Measurements from ENCODE around the gene CCR6.

Gene CCR6

DNA sequence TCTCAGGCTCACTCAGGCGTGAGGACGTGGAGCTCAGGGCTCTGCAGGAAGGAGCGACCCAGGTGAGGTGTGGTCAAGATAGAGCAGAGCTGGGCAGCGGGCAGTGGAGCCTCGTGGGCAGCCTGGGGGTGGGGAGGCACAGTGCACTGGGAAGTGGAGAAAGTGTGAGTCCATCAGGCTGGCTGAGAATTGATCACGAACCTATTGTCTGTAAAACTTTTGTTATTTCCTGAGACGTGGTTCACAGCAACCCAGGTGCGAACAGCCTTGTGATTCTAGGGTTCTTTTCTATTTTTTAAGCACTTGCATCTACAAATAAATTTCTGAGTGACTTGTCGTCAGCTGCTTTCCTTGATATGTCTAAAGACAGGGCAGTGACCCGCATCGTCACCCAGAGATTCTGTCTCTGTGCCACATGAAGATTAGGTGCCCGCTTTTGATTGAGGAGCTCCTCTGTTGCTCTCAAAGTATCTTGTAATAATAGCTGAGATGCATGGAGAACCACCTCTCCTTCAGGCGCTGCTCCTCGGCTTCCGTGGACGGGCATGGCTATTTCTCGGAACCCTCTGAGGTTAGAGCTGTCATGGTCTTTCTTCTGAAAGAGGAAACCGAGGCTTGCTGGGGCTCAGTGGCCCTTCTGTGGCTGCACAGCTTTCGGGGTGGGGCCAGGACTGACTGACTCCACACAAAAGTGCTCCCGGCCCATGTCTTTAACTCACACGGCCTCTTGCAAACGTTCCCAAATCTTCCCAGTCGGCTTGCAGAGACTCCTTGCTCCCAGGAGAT is 662 bp upstream of the CCR6 start:
- DNase-seq: no peak

DNA sequence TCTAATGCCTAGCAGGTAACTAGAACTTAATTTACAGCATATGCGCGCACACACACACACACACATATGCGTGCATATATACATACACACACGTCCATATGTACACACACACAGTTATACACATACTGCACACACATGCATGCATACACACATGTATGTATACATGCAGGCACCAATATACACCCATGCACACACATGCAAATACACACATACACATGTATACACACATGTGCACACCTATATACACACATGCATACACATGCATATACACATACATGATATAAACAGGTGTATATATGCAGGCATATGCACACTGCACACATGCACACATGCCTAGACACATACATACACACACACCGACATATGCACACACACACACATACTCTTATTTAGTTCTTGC is 1.9 kb downstream of the CCR6 start:
- no peak for DNase-seq

DNA sequence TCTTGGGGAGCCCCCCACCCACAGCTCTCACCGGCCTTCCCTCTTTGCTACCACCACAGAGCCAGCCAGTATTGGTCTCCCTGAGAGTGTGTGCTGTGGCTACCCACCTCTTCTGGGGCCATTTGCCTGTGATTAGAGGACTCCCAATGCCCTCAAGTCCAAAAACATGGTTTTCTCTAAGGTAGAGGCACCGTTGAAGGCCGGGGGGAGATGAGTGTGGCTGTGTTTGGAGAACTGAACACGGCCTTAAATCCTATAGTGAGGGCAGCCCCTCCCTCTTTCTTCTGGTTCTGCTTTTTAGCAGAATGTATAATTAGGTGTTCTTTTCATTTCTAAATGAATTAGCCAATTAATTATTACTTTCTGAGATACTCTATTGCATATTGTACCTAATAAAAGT is 2.5 kb downstream of the CCR6 start:
- DNase-seq: no peak

DNA sequence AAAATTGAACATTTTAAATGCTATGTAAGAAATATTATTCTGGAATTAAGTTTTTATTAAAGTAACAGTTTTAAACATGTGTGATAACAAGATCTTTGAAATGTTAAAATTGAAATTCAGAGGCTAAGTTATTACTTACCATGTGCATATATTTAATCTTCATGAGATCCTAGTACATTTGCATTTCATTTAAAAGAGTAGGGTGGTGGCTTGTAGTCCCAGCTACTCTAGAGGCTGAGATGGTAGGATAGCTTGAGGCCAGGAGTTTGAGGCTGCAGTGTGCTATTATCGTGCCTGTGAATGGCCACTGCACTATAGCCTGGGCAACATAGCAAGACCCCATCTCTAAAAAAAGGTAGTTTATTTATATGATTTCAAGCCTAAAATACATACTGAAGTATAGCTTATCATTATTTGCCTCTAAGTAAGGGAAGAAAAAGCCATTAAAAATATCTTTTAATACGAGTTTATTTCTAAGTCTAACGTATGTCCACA is 3.0 kb downstream of the CCR6 start:
- DNase-seq: no peak

DNA sequence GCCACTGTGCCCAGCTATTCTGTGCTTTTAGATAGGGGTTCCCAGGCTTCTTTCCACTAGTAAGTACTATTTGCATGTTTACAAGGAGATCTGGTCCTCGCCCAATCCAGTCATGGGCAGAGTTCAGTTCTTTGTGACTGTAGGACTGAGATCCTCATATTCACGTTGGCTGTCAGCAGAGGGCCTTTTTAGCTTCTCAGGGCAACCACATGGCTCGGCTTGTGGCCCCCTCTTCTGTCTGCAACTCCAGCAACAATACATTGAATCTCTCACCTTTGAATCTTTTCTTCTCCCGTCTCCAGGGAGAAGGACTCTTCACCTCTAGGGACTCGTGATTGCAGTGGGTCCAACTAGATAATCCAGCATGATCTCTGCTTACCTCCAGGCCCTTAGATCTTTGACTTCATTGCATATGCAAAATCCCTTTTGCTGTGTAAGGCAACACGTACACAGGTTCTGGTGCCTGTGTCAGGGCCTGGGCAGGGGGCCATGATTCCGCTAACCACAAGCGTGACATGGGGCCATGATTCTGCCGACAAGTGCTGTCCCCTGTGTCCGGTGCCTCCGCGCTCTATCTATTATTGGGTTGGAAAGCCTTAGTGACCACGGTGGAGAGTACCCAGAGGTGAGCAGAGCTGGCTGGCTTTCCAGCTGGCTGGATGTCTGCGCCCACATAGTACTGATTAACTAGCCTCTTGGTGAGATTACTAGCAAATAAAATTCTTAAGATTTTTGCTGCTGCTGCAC is 5.1 kb downstream of the CCR6 start:
- no peak for DNase-seq

DNA sequence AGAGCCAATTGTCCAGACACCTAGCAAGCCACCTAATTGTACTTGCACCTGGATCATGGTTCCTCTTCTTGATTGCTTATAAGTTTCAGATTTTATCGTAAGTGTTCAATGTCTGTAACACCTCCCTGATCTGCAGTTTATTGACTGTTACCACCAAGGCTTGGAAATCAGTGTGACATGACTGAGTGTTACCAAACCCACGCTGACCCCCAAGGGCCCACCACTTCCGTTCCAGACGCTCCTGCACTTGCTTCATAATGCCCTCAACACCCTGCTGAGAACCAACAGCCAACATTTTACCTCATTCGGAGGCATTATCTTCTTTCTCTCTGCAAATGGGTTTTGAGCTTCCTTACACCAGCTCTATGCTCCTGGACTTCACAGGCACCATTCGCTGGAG is 6.3 kb downstream of the CCR6 start:
- no peak for DNase-seq

DNA sequence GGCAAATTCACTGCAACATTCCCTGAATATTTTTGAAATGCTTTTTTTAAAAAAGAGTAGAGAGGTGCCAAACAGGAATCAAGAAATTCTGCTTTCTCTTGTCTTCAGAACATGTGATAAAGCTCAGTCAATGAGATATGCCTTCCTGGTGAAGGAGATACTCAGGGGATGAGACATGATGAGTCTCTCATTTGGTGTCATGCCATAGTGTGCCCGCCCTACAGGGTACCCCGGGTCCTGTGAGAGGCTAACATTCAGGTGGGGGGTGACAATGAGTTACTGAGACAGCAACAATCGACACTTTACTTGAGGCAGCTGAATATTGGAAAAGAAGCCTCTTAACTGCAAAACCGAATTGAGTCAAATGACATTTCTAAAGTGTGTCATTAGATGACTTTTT is 6.7 kb downstream of the CCR6 start:
- no peak for DNase-seq

DNA sequence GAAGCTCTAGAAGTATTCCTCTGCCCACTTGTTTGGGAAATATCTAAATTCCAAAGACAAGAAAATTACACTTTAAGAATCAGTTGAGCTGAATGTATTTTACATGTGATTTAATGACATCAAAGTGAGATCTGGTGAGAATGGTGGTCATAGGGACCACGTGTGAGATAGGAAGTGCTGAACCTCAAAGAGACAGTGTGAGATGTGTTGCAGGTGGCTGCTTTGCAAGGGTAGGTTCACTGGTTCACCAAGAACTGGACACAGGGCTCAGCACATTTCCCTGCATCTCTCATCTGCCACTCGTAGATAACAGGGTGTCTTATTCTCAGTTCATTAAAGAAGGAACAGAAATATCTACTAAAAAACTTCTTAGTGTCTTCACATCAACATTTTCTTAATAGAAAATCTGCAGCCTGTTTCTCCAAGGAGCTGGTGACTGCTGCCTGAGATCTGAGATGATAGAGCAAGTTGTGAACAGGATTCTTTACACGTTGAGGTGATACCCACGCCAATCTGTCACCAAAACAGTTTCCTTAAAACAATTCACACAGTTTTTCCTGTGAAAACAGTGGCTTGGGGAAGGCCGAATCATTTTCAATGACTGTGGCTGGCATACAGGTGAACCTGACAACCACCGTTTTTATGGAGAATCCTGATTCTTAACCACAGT is 7.2 kb downstream of the CCR6 start:
- DNase-seq: no peak

DNA sequence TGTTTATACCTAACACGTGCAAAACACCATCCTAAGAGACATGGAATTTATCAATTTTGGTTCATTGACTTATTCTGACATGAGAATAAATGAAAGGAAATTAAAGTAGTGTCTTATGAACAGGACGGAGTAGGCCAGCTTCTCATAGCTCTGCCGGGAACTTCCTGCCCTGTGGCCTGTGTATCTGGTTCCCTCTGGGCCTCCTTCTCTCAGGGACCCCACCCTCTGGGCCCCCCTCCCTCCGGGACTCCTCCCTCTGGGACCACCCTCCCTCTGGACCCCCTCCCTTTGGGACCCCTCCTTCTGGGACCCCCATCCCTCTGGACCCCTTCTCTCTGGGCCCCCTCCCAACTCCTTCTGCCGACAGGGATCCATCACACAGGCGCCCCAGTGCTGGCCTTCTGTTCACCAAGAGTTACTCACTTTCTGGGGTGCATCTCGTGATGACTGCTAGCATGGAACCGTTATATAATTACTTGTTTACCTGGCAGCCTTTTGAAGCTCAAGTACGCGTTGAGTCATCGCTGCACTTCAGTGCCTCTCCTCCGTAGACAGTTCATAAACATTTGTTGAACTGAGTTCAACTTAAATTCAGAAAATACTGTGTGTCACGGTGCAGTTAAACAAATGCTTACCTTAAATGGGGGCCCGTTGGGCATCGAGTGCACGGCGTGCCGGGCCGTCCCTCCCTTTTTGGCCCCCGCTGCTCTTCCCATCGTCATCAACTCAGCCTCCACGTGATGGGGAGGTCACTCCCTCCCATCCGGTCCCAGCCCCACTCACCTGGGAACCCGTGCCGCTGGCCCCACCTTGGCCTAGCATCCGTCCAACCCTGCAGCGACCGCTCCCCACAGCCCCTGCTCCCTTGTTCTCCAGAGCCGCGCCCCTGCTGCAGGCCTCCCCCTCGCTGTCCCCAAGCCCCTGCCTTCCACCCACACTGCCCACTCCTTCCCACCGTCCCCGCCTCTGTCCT is 8.1 kb downstream of the CCR6 start:
- peak; percentile 57 for DNase-seq

DNA sequence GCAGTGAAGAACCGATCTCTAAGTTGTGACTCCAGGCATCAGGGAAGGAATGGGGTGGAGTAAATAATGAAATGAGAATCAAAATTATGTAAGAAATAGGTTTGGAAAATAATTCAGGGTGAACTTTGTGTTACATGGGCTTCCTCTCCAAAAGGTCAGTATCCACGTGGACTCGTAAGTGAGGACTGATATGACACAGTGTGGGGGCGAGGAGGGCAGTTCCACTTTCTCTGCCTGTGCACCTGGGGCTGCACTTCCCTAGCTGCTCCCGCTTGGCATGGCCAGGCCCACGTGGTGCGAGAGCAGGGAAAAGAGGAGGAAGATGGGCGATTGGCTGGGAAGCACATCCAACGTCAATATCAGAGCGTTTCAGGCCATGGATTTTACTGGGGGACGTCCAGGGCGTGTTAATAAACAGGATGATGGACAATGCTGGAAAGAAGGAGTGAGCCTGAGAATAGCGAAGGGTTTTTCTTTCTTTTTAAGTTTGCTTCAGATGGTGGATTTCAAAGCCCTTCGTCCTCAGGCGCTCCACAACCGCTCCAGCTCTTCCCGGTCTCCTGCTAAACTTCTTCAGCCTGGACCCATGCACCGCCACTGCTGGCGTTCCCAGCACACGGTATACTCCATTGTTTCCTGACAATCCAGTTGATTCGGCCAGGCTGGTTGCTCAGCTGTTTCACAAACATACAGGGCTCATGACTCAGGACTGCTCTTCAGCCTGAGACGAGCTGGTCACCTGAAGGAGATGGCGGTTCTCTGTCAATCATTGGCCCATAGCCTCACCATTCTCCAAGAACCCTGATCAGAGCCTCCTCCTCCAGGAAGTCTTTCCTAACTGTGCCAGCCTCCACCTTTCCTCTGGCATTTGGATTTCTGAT is 11.8 kb downstream of the CCR6 start:
- DNase-seq: no peak

DNA sequence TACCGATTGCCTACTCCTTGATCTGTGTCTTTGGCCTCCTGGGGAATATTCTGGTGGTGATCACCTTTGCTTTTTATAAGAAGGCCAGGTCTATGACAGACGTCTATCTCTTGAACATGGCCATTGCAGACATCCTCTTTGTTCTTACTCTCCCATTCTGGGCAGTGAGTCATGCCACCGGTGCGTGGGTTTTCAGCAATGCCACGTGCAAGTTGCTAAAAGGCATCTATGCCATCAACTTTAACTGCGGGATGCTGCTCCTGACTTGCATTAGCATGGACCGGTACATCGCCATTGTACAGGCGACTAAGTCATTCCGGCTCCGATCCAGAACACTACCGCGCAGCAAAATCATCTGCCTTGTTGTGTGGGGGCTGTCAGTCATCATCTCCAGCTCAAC is 13.5 kb downstream of the CCR6 start:
- no peak for DNase-seq

DNA sequence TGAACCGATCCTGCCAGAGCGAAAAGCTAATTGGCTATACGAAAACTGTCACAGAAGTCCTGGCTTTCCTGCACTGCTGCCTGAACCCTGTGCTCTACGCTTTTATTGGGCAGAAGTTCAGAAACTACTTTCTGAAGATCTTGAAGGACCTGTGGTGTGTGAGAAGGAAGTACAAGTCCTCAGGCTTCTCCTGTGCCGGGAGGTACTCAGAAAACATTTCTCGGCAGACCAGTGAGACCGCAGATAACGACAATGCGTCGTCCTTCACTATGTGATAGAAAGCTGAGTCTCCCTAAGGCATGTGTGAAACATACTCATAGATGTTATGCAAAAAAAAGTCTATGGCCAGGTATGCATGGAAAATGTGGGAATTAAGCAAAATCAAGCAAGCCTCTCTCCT is 14.2 kb downstream of the CCR6 start:
- no peak for DNase-seq

DNA sequence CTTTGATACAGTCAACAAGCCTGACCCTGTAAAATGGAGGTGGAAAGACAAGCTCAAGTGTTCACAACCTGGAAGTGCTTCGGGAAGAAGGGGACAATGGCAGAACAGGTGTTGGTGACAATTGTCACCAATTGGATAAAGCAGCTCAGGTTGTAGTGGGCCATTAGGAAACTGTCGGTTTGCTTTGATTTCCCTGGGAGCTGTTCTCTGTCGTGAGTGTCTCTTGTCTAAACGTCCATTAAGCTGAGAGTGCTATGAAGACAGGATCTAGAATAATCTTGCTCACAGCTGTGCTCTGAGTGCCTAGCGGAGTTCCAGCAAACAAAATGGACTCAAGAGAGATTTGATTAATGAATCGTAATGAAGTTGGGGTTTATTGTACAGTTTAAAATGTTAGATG is 15.0 kb downstream of the CCR6 start:
- DNase-seq: no peak

DNA sequence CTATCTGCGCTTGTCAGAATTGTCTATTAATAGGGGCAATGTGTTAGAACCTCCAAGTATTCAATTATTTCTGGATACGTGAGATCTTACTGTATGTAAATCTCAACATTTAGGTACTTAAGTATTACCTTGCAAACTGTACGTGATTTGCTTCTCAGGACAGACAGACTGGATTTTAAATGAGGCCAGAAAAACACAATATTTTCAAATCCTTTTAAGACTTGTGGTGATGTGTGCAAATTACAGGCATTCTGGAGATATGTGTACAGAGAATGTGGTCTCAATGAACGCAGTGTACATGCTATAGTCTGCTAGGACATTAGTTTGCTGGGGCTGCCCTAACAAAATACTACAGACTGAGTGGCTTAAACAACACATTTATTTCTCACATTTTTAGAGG is 16.9 kb downstream of the CCR6 start:
- no peak for DNase-seq

DNA sequence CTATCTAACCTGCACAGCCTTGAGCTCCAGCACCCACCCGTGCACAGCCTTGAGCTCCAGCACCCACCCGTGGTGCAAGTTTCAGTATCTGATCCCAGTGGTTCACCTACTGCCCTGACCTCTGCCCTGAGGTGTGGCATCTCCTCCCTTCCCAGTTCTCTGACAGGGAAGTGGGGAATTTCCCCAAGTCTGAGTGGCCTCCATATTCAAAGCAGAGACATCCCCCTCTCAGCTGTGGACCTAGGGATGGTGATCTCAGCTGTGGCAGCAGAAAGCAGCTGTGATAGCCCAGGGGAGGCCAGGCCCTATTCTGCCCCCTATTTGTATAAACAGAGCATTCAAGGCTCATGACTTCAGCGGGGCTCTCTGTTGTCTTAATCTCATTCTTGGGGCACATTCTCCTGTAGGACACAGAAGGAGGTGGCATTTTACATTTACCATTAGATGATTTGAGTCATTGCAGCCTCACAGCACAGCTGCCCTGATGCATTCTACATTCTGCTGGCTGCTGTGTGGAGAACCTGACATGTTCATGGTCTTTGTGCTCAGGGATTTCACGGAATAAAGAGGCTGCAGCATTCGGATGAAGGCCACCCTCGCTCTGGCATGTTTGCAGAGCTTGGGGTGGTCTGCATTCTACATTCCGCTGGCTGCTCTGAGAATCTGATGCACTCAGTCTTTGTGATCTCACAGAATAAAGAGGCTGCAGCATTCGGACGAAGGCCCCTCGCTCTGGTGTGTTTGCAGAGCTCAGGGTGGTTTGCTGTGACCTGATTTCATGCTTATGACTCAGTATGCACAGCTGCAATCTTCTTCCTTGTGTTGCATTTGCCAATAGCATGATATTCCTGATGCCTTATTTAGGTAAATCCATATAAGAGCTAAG is 17.9 kb downstream of the CCR6 start:
- no peak for DNase-seq

DNA sequence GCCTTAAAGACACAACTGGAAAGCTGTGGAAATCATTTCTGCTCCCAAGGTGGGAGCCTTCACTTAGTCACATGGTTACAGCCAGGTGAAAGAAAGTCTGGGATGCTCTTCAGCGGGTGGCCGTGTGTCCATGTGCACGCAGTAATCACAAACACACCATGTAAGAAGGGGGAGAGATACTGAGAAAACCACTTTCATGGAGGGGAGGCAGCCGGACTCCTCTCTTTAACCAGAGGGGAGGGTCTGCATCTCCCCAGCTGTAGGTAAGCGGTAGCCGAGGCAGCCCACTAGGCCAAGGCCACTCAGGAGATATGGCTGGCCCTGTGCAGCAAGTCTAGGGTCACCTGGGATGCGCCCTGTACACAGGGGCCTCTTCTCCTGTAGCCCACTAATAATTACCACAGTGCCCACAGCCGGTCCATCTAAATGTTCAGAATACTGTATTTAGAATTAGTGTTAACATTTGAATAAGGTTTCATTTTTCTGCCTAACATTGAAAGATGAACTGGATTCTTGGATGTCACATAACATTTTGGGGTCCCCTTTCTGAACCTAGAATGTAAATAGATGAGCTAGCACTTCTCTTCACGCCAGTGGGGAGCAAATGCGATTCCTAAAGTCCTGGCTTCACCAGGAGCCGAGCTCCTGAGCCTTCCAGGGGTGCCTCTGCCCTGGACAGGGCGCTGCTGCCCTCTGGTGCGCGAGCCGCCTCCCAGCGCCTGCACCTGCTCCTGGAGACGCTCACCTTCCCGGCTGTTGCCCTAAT is 19.0 kb downstream of the CCR6 start:
- peak; percentile 40 for DNase-seq

DNA sequence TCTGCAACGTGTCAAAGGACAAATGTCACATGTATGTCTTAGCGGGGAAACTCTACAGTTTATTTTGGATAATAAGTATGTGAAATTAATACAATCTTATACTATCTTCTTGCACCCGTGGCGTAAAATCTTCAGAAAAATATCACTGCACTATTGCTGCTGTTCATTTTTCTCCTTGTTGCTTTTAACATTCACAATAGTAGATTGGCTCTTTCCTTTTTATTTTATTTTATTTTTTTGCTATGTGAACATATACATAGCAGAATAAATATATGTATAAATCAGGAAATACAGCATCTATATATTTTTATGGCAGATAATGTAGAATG is 19.5 kb downstream of the CCR6 start:
- DNase-seq: no peak

DNA sequence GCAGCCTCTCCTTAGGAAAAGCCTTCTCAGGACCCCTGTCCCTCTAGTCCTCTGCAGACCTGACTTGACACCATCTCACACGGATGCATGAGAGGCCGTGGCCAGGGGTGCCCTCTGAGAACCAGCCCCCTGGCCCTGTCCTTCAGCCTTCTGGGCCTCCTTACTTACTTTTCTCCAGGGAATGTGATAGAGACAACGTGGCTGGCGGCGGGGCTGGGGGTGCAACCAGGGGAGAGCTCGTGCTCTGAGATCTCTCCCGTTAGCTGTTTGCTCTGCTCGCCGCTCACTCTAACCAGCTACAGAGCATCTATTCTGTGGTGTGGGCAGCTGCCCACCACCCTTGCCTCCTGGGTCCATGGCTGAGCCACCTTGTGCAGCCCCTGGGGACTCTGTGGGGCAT is 20.1 kb downstream of the CCR6 start:
- no peak for DNase-seq

DNA sequence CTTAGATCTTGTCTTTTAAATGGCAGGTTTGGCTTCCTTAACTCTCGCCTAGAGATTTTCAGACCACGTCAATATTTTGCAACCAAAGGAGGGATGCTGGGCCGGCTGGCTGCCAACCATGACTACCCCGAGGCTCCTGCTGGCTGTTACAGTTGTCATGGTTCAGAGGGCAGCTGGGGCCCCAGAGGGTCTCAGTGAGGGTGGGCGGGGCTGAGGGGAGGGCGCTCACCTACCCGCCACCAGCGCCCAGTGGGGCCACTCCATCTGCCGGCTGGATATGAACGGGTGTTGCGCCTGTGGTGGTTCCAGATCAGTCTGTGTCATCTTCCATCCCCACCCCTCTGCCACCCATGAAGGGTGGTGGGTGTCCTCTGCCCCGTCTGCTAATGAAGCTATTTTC is 22.6 kb downstream of the CCR6 start:
- DNase-seq: no peak

DNA sequence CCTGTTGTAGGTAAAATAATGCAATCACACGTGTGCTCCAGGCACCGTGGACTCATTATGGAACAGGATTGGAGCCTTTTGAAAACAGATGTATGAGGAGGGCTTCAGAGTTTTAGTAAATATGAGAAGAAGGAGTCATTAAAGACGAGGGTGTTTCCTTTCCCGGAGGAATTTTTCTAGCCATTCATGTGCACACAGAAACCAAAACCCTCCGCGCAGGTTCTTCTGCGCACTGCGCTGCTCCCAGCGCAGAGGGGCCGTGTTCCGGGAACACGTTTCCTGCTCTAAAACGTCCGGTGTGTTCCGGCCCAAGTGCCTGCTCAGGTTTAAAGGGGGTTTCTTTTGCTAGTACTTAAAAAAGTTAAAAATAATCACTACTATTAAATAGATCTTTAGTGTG is 23.2 kb downstream of the CCR6 start:
- DNase-seq: no peak
